Measurements from ENCODE around the gene PLXNA3.

PLXNA3 gene

GRCh38 chrX:154484255-154485149 lies 26.4 kb downstream of the PLXNA3 start:
- H3K4me2 ChIP-seq (ENCODE audit: low read depth, low read length), result no peak overlapping the region
- H3K27ac ChIP-seq (ENCODE audit: low read length), result no peak overlapping the region

GRCh38 chrX:154485150-154486051 lies 27.3 kb downstream of the PLXNA3 start:
- no peak for DNase-seq
- Histone ChIP-seq H3K4me2 (ENCODE audit: low read depth, low read length) (peak overlapping the region; percentile 70), H3K9ac (ENCODE audit: low read length) (peak overlapping the region; percentile 78; the same call in 1 of the 2 replicates), H4K20me1 (ENCODE audit: insufficient read depth, low read length) (no peaks in the 10 kb centered on the region), H3K27ac (ENCODE audit: low read length) (no peak overlapping the region), H3K9me2 (replicated peaks; ENCODE audit: insufficient read depth, low read length) (no peaks in the 10 kb centered on the region), H3K4me3 (ENCODE audit: low read length) (peak overlapping the region; percentile 65), H3K79me2 (ENCODE audit: low read length) (peaks cover 32% of the 10 kb centered on the region), H2AFZ (ENCODE audit: low read length) (no peak overlapping the region), H3F3A (ENCODE audit: insufficient read depth, low read length) (no peaks in the 10 kb centered on the region), H3K36me3 (replicated peaks; ENCODE audit: insufficient read depth, low read length) (no peaks in the 10 kb centered on the region; the same call in 1 of the 2 replicates), H3K9me3 (replicated peaks; ENCODE audit: insufficient read depth, low read length) (no peaks in the 10 kb centered on the region), H3K4me1 (ENCODE audit: low read length) (0 out of 2 replicates have a peak, but pooled peaks cover 4% of the 10 kb centered on the region), H3K27me3 (replicated peaks; ENCODE audit: insufficient read depth, low read length) (no peaks in the 10 kb centered on the region)
- TF ChIP-seq EZH2phosphoT487 (IDR thresholded peaks at IDR 0.05; ENCODE audit: low read length), result no peak
- no peak for TF ChIP-seq EZH2 (optimal IDR thresholded peaks at IDR 0.05; ENCODE audit: low read depth, low read length)
- TF ChIP-seq CTCF (IDR thresholded peaks at IDR 0.05; ENCODE audit: low read length), result no peak

More at GRCh38 chrX:154484255-154485149, 26.4 kb downstream of the PLXNA3 start:
- Histone ChIP-seq H3K36me3 (replicated peaks; ENCODE audit: insufficient read depth, low read length) (no peaks in the 10 kb centered on the region; the same call in 1 of the 2 replicates), H3K9ac (ENCODE audit: low read length) (no peak overlapping the region), H4K20me1 (ENCODE audit: insufficient read depth, low read length) (no peaks in the 10 kb centered on the region), H3K9me3 (replicated peaks; ENCODE audit: insufficient read depth, low read length) (no peaks in the 10 kb centered on the region), H3F3A (ENCODE audit: insufficient read depth, low read length) (no peaks in the 10 kb centered on the region), H3K4me3 (ENCODE audit: low read length) (no peak overlapping the region), H3K27me3 (replicated peaks; ENCODE audit: insufficient read depth, low read length) (no peaks in the 10 kb centered on the region), H3K9me2 (replicated peaks; ENCODE audit: insufficient read depth, low read length) (no peaks in the 10 kb centered on the region), H3K79me2 (ENCODE audit: low read length) (peaks cover 27% of the 10 kb centered on the region), H3K4me1 (ENCODE audit: low read length) (0 out of 2 replicates have a peak, but pooled peaks cover 4% of the 10 kb centered on the region), H2AFZ (ENCODE audit: low read length) (no peak overlapping the region)
- TF ChIP-seq EZH2 (optimal IDR thresholded peaks at IDR 0.05; ENCODE audit: low read depth, low read length) (no peak), CTCF (IDR thresholded peaks at IDR 0.05; ENCODE audit: low read length) (no peak), EZH2phosphoT487 (IDR thresholded peaks at IDR 0.05; ENCODE audit: low read length) (no peak)
- no peak for DNase-seq

GRCh38 chrX:154486052-154486395 lies 27.9 kb downstream of the PLXNA3 start:
- Histone ChIP-seq H3F3A (ENCODE audit: insufficient read depth, low read length) (peaks cover 3% of the 10 kb centered on the region), H3K27ac (ENCODE audit: low read length) (0 out of 2 replicates have a peak overlapping the region, but pooled peaks have one; percentile 13), H3K79me2 (ENCODE audit: low read length) (peaks cover 32% of the 10 kb centered on the region), H3K4me2 (ENCODE audit: low read depth, low read length) (peak overlapping the region; percentile 70), H3K36me3 (replicated peaks; ENCODE audit: insufficient read depth, low read length) (no peaks in the 10 kb centered on the region; the same call in 1 of the 2 replicates), H3K4me3 (ENCODE audit: low read length) (peak overlapping the region; percentile 65), H3K9me2 (replicated peaks; ENCODE audit: insufficient read depth, low read length) (no peaks in the 10 kb centered on the region), H3K9me3 (replicated peaks; ENCODE audit: insufficient read depth, low read length) (no peaks in the 10 kb centered on the region), H2AFZ (ENCODE audit: low read length) (no peak overlapping the region), H3K27me3 (replicated peaks; ENCODE audit: insufficient read depth, low read length) (no peaks in the 10 kb centered on the region), H4K20me1 (ENCODE audit: insufficient read depth, low read length) (no peaks in the 10 kb centered on the region), H3K4me1 (ENCODE audit: low read length) (0 out of 2 replicates have a peak, but pooled peaks cover 4% of the 10 kb centered on the region), H3K9ac (ENCODE audit: low read length) (peak overlapping the region; percentile 78)
- TF ChIP-seq EZH2phosphoT487 (IDR thresholded peaks at IDR 0.05; ENCODE audit: low read length) (no peak), EZH2 (optimal IDR thresholded peaks at IDR 0.05; ENCODE audit: low read depth, low read length) (no peak), CTCF (IDR thresholded peaks at IDR 0.05; ENCODE audit: low read length) (no peak)
- peak; percentile 18 for DNase-seq
